ENCODE data around the gene CLIP2. TPM values are rescaled to one million over a fixed set of nuclear protein-coding genes. Genes with fewer than 3 reads are reported as not detected.

The CLIP2 gene
- total RNA-seq, 1 experiment from 2014 or later, result 37.9 TPM

DNA sequence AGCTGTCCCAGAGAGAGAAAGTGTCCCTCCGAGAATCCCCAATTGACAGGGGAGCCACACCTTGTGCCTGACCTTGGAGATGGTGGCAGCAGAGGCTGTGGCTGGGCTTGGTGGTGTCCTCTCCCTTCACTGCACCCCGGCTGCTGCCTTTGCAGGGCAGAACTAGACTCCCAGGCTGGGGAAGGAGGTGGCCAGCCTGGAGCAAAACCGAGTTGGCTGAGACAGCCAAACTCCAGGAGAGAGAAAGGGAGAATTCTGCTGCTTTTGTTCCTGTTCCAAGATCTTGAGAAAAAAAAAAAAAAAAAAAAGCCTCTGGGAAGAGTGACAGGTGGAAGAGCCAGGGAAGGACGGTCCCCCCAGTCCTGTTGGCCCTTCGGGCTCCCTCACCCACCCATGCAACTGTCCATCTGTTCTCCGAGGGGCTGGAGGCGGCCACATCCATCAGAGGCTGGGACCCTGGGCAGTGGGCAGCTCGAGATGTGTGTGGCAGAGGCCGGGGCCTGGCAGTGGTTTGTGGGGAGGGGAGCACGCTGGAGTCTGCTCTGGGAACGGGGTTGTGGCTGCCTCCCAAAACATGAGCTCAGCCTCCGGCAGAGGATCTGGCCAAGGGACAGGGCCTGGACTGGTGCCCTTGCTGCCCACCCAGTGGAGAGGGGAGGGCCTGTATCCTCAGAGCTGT, 35.5 kb downstream of the CLIP2 start:
- Histone ChIP-seq H3F3A (ENCODE audit: insufficient read depth, low read depth) (no peaks in the 10 kb centered on the region), H3K4me3 (no peak overlapping the region), H3K4me1 (replicated peaks; ENCODE audit: insufficient read depth) (no peaks in the 10 kb centered on the region), H3K36me3 (ENCODE audit: low read depth) (no peaks in the 10 kb centered on the region), H3K27ac (no peak overlapping the region), H2AFZ (no peak overlapping the region), H4K20me1 (ENCODE audit: insufficient read depth) (no peaks in the 10 kb centered on the region), H3K4me2 (no peak overlapping the region), H3K27me3 (ENCODE audit: insufficient read depth, low read depth) (no peaks in the 10 kb centered on the region), H3K79me2 (ENCODE audit: low read depth) (no peaks in the 10 kb centered on the region), H3K9me2 (ENCODE audit: insufficient read depth) (no peaks in the 10 kb centered on the region), H3K9me3 (ENCODE audit: insufficient read depth, low read depth) (no peaks in the 10 kb centered on the region)
- TF ChIP-seq, protein P1, sequence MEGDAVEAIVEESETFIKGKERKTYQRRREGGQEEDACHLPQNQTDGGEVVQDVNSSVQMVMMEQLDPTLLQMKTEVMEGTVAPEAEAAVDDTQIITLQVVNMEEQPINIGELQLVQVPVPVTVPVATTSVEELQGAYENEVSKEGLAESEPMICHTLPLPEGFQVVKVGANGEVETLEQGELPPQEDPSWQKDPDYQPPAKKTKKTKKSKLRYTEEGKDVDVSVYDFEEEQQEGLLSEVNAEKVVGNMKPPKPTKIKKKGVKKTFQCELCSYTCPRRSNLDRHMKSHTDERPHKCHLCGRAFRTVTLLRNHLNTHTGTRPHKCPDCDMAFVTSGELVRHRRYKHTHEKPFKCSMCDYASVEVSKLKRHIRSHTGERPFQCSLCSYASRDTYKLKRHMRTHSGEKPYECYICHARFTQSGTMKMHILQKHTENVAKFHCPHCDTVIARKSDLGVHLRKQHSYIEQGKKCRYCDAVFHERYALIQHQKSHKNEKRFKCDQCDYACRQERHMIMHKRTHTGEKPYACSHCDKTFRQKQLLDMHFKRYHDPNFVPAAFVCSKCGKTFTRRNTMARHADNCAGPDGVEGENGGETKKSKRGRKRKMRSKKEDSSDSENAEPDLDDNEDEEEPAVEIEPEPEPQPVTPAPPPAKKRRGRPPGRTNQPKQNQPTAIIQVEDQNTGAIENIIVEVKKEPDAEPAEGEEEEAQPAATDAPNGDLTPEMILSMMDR (conservative IDR thresholded peaks at IDR 0.05), result no peak
- no peak for TF ChIP-seq EZH2 (IDR thresholded peaks at IDR 0.05; ENCODE audit: low read depth)
- intact Hi-C loops (cut with micrococcal nuclease; ENCODE audit: unreplicated experiment), result no loop called here
- no peak for DNase-seq
- ChIA-PET POLR2A (ENCODE audit: unreplicated experiment) (no interaction called here), CTCF (interaction anchor here (0.6 kb wide), 1 partner anchor 71 kb away, joined by 3 read pairs; no protein-coding TSS in a partner anchor)
- BruUV-seq (replicated peaks), result no TSS peak

DNA sequence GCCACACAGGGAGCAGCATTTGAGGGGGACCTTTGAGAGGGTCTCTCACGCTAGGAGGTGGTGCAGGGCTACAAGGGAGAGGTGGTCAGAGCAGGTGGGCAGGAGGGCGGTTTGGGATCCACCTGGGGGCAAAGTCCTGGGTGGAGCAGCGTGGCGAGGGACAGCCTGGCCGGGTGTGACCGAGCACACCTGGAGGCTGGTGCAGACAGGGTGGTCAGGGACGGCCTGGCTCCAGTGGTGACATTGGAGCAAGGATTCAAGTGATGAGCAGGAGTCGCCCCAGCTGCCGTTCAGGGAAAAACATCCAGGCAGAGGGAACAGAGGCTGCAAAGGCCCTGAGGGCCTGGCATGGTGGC, 36.0 kb downstream of the CLIP2 start:
- Histone ChIP-seq H2AFZ (no peak overlapping the region), H3K9me3 (ENCODE audit: insufficient read depth, low read depth) (no peaks in the 10 kb centered on the region), H3K79me2 (ENCODE audit: low read depth) (no peaks in the 10 kb centered on the region), H3K27me3 (ENCODE audit: insufficient read depth, low read depth) (no peaks in the 10 kb centered on the region), H3K9me2 (ENCODE audit: insufficient read depth) (no peaks in the 10 kb centered on the region), H3K4me1 (replicated peaks; ENCODE audit: insufficient read depth) (no peaks in the 10 kb centered on the region), H4K20me1 (ENCODE audit: insufficient read depth) (no peaks in the 10 kb centered on the region), H3K4me3 (no peak overlapping the region), H3K27ac (no peak overlapping the region), H3F3A (ENCODE audit: insufficient read depth, low read depth) (no peaks in the 10 kb centered on the region), H3K36me3 (ENCODE audit: low read depth) (no peaks in the 10 kb centered on the region), H3K4me2 (no peak overlapping the region)
- POLR2A ChIA-PET (ENCODE audit: unreplicated experiment), result no interaction called here
- no TSS peak for BruUV-seq (replicated peaks)
- TF ChIP-seq, protein P1 (conservative IDR thresholded peaks at IDR 0.05), result no peak
- TF ChIP-seq EZH2 (IDR thresholded peaks at IDR 0.05; ENCODE audit: low read depth), result no peak
- DNase-seq, result no peak
- CTCF ChIA-PET, result no interaction called here
- intact Hi-C loops (cut with micrococcal nuclease; ENCODE audit: unreplicated experiment), result no loop called here

DNA sequence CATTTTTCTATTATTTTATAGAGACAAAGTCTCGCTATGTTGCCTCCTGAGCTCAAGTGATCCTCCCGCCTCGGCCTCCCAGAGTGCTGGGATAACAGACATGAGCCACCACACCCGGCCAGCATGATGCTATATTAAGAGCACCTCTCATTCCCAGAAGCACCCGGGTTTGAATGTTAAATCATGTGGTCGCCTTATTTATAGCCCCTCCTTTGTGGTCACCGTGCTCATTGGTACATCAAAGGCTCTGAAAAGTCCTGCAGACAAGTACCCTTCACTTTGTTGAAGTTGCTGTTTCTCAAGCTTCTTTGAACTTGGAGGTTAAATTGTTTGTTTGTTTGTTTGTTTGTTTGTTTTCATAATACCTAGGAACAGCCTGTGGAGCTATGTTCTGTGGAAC, 40.0 kb downstream of the CLIP2 start:
- Histone ChIP-seq H4K20me1 (ENCODE audit: insufficient read depth) (no peaks in the 10 kb centered on the region), H3K4me1 (replicated peaks; ENCODE audit: insufficient read depth) (no peaks in the 10 kb centered on the region), H3K36me3 (ENCODE audit: low read depth) (no peaks in the 10 kb centered on the region), H3K9me2 (ENCODE audit: insufficient read depth) (no peaks in the 10 kb centered on the region), H3K27me3 (ENCODE audit: insufficient read depth, low read depth) (no peaks in the 10 kb centered on the region), H3K27ac (no peak overlapping the region), H3K79me2 (ENCODE audit: low read depth) (no peaks in the 10 kb centered on the region), H3K4me2 (no peak overlapping the region), H2AFZ (no peak overlapping the region), H3K4me3 (no peak overlapping the region), H3F3A (ENCODE audit: insufficient read depth, low read depth) (0 out of 2 replicates have a peak, but pooled peaks cover 2% of the 10 kb centered on the region), H3K9me3 (ENCODE audit: insufficient read depth, low read depth) (no peaks in the 10 kb centered on the region)
- intact Hi-C loops (cut with micrococcal nuclease; ENCODE audit: unreplicated experiment), result no loop called here
- no peak for DNase-seq
- TF ChIP-seq, protein P1 (conservative IDR thresholded peaks at IDR 0.05), result no peak
- TF ChIP-seq EZH2 (IDR thresholded peaks at IDR 0.05; ENCODE audit: low read depth), result no peak
- BruUV-seq (replicated peaks), result no TSS peak
- ChIA-PET POLR2A (ENCODE audit: unreplicated experiment) (no interaction called here), CTCF (no interaction called here)

Data from PC-9 (cell line).